ENCODE results near the gene PRKCB. TPM values are rescaled to one million over a fixed set of nuclear protein-coding genes. Genes with fewer than 3 reads are reported as not detected.

PRKCB gene
- total RNA-seq, 4 donors from 2014 or later, result 10.7 to 23.9 (median 18.2) TPM

- H3K36me3 ChIP-seq, result no peaks in the 10 kb centered on the region
- TF ChIP-seq POLR2A (IDR thresholded peaks at IDR 0.05) (no peak), POLR2AphosphoS5 (IDR thresholded peaks at IDR 0.05) (no peak), EP300 (IDR thresholded peaks at IDR 0.05) (no peak), CTCF (IDR thresholded peaks at IDR 0.05) (no peak)
- WGBS, 2 donors (ENCODE audit: low coverage in 1 of 2), result 75 to 79% methylated on average over 4 to 6 of the region's 8 CpGs
- no peak overlapping the region for H3K27ac ChIP-seq
- ATAC-seq, result no peak
- no peaks in the 10 kb centered on the region for H3K4me1 ChIP-seq
- H3K9me3 ChIP-seq, result no peaks in the 10 kb centered on the region
- H3K27me3 ChIP-seq, result no peaks in the 10 kb centered on the region
- H3K4me3 ChIP-seq, result no peak overlapping the region
These were observed 236.0 kb downstream of the PRKCB start for GRCh38 chr16:24071666-24072360.

GRCh38 chr16:24073321-24073720, 237.5 kb downstream of the PRKCB start:
- TF ChIP-seq POLR2AphosphoS5 (IDR thresholded peaks at IDR 0.05), result no peak
- no peak for TF ChIP-seq EP300 (IDR thresholded peaks at IDR 0.05)
- no peak for TF ChIP-seq CTCF (IDR thresholded peaks at IDR 0.05)
- no peak for TF ChIP-seq POLR2A (IDR thresholded peaks at IDR 0.05)
- no peak overlapping the region for H3K27ac ChIP-seq
- H3K36me3 ChIP-seq, result no peaks in the 10 kb centered on the region
- no peaks in the 10 kb centered on the region for H3K9me3 ChIP-seq
- no peaks in the 10 kb centered on the region for H3K27me3 ChIP-seq
- WGBS, 2 donors (ENCODE audit: low coverage in 1 of 2), result 83 to 93% methylated on average over 7 to 8 of the region's 8 CpGs
- no peak overlapping the region for H3K4me3 ChIP-seq
- H3K4me1 ChIP-seq, result no peaks in the 10 kb centered on the region
- no peak for ATAC-seq

GRCh38 chr16:24074574-24074973, 238.8 kb downstream of the PRKCB start:
- Histone ChIP-seq H3K36me3 (no peaks in the 10 kb centered on the region), H3K4me3 (no peak overlapping the region), H3K27ac (no peak overlapping the region), H3K4me1 (no peaks in the 10 kb centered on the region), H3K9me3 (no peaks in the 10 kb centered on the region), H3K27me3 (peaks cover 6% of the 10 kb centered on the region)
- WGBS, 2 donors (ENCODE audit: low coverage in 1 of 2), result 43 to 59% methylated on average over 5 of the region's 5 CpGs
- no peak for TF ChIP-seq EP300 (IDR thresholded peaks at IDR 0.05)
- TF ChIP-seq POLR2A (IDR thresholded peaks at IDR 0.05), result no peak
- no peak for TF ChIP-seq CTCF (IDR thresholded peaks at IDR 0.05)
- ATAC-seq, result no peak

- Histone ChIP-seq H3K36me3 (no peaks in the 10 kb centered on the region), H3K27me3 (peaks cover 6% of the 10 kb centered on the region), H3K9me3 (no peaks in the 10 kb centered on the region), H3K4me3 (no peak overlapping the region), H3K27ac (no peak overlapping the region), H3K4me1 (no peaks in the 10 kb centered on the region)
- WGBS, 2 donors (ENCODE audit: low coverage in 1 of 2), result 57 to 86% methylated on average over 1 of the region's 1 CpG
- no peak for ATAC-seq
- TF ChIP-seq CTCF (IDR thresholded peaks at IDR 0.05) (no peak), EP300 (IDR thresholded peaks at IDR 0.05) (no peak), POLR2AphosphoS5 (IDR thresholded peaks at IDR 0.05) (no peak), POLR2A (IDR thresholded peaks at IDR 0.05) (no peak)
These were observed 239.5 kb downstream of the PRKCB start for GRCh38 chr16:24075302-24075701.

Data from gastroesophageal sphincter (tissue), 4 donors.